GM18870 (cell line): ENCODE data around the gene FAM187B.
"Not testable (repeated sequence)": the region's sequence is repeated elsewhere in the genome, so short reads cannot be mapped to it uniquely, and the experiment has no call there.

Experiments
- ATAC-seq: cut with Tn5 transposase; IDR thresholded peaks from one replicate; pipeline ENCODE4 v1.9.1; 2021; ENCODE audit warnings: moderate library complexity; ENCODE audit not compliant: unreplicated experiment

The FAM187B gene

GRCh38 chr19:35236638-35237400 lies 8.3 kb upstream of the FAM187B start:
- no peak for ATAC-seq

DNA sequence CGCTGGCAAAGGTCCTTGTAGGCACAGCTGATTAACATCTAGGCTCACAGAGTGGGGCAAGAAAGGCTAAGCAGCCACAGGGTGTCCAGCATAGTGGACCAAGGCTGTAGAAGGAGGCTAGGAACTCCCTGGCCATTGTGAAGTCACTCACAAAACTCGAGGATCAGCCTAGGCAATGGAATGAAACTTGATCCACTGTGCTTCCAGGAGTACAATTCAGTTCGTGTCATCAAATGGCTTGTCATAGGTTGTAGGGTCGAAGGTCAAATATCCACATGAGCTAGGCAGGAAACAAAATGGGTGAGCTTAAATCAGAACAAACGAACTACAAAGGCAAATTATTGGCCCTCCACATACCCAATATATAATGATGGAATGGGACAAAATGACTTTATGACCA lies 4.4 kb upstream of the FAM187B start:
- ATAC-seq = no peak

GRCh38 chr19:35231956-35232645 lies 3.6 kb upstream of the FAM187B start:
- no peak for ATAC-seq

GRCh38 chr19:35229601-35230000 lies 1.1 kb upstream of the FAM187B start:
- ATAC-seq = no peak

DNA sequence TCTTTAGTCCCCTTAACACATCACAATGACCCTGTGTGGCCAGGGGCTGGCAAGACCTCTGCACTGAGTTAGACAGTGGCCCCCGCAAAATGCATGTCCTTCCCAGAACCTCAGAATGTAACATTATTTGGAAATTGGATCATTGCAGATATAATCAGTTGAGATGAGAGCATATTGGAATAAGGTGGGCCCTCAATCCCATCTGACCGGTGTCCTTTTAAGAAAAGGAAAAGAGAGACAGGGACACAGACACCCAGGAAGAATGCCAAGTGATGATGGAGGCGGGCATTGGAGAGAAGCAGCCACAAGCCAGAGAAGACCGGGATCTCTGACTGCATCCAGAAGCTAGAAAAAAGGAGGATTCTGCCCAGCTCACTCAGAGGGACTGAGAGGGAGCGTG lies 1.8 kb downstream of the FAM187B start:
- no peak for ATAC-seq

GRCh38 chr19:35225951-35226350 lies 2.6 kb downstream of the FAM187B start:
- ATAC-seq = no peak

DNA sequence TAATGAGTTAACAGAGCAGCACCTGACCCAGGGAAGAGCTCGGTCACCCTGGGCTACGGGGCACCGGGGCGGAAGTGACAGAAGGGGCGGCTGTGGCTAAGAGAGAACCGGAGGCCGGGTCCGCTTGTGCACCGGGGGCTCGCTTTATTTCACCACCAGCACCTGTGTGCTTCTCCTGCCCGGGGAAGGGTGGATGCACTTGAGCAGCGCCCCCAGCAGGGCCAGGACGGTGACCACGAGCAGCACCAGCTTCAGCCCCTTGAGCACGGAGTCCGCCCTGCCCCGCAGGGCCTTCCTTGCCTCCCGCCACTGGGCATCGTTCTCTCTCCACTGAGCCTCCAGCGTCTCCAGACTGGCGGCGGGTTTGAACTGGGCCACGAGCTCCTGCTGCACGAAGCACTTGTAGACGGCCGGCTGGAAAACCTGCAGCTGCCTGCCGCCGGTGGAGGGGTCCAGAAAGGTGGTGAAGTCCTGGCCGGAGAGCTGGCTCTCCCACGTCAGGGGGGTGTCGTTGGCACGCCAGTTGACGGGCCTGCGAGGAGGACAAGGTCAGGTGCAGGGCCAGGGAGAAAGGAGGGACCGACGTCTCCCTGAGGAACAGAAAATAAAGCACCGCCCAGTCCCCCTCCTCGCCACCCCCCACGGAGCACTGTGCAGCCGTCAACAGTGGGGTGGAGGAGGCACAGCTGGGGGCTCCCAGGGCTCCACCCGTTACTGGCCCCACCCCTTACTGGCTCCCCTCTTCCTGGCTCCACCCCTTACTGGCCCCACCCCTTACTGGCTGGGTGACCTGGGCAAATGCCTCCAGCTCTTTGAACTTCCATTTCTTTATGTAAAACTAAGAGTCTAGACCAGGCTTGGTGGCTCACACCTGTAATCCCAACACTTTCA lies 3.6 kb downstream of the FAM187B start:
- no peak for ATAC-seq

- ATAC-seq = no peak
Observed at GRCh38 chr19:35223862-35224505, 4.6 kb downstream of the FAM187B start.

- ATAC-seq = no peak
Observed at GRCh38 chr19:35223084-35223790, 5.3 kb downstream of the FAM187B start.

- no peak for ATAC-seq
Observed at GRCh38 chr19:35222373-35223015, 6.0 kb downstream of the FAM187B start.

- not testable (repeated sequence) for ATAC-seq
Observed at GRCh38 chr19:35220973-35221590, 7.5 kb downstream of the FAM187B start.

- ATAC-seq = no peak
Observed at GRCh38 chr19:35220315-35220921, 8.1 kb downstream of the FAM187B start.

- no peak for ATAC-seq
Observed at GRCh38 chr19:35219008-35219407, 9.5 kb downstream of the FAM187B start.

DNA sequence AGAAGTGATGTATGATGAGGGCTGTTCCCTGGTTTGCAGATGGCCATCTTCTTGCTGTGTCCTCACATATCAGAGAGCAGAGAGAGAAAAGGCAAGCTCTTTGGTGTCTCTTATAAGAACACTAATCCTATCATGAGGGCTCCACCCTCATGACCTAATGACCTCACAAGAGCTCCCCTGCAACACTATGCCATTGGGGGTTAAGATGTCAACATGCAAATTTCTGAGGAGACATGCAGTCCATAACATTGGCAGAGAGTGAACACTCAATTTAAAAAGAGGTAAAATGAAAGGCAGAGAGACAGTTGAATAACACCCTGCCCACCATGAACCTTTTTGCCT lies 10.9 kb downstream of the FAM187B start:
- no peak for ATAC-seq

DNA sequence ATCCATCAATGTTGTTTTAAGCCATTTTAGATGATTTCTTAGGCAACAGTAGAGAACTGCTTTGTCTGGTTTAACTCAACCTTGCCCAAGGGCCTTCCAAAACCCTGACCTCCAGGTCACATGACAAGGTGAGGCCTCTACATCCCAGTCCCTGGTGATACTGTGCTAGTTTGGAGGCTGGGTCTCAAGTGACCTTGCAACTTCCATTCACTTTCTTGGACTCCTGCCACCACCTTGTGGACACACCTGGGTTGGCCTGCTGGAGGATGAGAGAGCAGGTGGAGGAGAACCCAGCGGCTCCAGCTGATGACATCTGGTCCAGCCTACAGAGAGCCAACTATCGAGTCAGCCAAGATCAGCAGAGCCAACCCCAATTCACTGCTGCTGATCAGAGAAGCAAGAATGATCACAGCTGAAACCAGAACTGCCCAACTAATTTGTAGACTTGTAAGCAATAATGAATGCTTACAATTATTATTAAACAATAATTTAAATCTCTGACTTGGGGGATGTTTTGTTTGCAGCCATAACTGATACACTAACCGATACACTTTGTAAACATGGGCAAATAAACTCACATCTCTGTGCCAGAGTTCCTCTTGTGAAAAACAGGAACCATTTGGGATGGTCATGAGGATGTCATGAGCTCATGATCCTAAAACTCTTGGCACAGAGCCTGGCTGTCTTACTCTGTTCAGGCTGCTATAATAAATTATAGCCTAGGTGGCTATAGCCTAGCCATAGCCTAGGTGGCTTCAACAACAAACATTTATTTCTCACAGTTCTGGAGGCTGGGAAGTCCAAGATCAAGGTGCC lies 11.5 kb downstream of the FAM187B start:
- no peak for ATAC-seq

DNA sequence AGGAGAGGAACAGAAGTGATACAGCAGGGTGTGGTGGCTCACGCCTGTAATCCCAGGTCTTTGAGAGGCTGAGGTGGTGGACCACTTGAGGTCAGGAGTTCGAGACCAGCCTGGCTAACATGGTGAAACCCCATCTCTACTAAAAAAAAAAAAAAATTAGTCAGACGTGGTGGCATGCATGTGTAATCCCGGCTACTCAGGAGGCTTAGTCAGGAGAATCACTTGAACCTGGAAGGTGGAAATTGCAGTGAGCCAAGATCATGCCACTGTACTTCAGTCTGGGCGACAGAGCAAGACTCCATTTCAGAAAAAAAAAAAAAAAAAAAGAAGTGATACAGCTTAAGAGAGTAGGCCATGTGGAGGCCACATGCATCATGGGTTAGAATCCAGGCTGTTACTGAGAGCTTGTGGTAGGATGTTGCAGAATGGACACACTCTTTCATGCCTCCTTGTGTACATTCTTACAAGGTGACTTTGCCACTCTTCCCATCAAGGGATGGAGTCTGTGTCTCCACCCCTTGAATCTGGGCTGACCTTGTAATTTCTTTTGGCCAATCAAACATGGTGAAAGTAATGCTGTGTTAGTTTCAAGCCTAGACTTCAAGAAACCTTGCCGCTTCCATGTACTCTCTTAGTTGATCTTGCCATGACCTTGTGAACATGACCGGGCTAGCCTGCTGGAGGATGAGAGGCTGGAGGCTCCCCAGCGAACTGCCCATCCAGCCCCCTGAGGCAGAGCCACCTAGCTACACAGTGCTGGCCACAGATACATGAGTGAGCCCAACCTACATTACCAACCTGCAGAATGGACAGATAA lies 12.3 kb downstream of the FAM187B start:
- no peak for ATAC-seq

- no peak for ATAC-seq
Observed at GRCh38 chr19:35214766-35215422, 13.6 kb downstream of the FAM187B start.
